ENCODE data around the gene SLC34A3.

SLC34A3 gene

DNA sequence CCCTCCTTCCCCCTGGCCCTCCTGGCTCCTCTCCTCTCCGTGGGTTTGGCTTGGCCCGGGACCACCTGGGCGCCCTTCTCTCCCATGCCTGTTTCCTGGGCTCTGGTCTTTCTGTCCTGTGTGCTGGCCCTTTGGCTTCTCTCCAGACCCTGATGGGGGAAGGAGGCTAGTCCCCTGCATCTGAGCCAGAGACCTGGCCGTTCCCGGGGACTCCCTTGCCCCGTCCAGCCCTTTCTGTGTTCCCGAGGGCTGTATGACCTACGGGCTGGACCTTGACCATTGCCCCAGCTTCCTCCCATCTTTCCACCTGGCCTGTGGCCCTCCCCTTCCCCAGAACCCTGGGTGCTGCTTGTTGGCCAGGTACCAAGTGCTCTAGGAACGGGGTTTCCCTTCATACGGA lies 32.8 kb downstream of the SLC34A3 start:
- no peak for DNase-seq

DNA sequence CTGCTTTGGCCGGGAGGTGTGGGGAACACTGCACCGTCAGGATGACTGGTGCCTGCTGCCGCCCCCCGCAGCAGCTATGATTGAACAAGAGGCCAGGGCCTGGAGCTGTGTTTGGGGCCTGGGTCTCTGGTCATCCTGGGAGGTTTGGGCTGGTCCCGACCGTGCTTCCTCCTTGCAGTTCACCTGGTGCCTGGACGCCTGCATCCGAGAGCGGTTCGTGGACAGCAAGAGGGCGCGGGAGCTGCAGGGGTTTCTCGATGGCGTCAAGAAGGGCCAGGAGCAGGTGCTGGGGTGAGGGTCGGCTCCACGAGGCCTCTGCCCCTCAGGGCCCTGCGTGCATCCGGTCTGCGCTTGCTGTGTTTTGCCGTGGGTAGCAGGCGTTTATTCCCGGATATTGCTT lies 33.4 kb downstream of the SLC34A3 start:
- DNase-seq = no peak

DNA sequence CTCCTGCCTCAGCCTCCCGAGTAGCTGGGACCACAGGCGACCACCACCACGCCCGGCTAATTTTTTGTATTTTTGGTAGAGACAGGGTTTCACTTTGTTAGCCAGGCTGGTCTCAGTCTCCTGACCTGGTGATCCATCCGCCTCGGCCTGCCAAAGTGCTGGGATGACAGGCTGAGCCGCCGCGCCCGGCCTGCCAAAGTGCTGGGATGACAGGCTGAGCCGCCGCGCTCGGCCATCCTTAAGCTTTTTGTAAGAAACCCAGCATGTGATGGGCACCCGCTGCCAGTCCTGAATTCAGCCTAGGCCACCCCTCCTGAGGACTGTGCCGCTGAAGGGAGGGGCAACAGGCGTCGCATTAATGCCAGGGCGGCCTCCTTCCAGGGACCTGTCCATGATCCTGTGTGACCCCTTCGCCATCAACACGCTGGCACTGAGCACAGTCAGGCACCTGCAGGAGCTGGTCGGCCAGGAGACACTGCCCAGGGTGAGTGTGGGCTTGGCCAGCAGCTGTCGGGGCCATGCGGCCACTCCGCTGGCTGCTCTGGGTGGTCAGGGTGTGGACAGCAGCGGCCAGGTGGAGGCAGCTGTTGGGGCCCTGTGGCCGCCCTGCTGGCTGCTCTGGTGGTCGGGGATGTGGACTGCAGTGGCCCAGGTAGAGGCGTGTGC lies 34.9 kb downstream of the SLC34A3 start:
- DNase-seq = no peak

DNA sequence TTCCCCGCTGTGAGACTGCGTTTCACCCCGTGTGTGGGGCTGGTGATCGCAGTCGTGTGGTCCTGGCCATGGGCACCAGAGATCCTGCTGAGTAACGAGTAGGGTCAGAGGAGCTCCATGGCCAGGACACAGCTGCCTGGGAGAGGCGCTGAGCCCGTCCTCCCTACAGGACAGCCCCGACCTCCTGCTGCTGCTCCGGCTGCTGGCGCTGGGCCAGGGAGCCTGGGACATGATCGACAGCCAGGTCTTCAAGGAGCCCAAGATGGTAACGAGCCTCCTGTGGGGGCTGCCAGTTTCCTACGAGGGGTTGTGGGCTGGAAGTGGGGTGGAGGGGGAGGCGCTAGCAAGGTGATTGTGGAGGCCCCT lies 35.4 kb downstream of the SLC34A3 start:
- no peak for DNase-seq

DNA sequence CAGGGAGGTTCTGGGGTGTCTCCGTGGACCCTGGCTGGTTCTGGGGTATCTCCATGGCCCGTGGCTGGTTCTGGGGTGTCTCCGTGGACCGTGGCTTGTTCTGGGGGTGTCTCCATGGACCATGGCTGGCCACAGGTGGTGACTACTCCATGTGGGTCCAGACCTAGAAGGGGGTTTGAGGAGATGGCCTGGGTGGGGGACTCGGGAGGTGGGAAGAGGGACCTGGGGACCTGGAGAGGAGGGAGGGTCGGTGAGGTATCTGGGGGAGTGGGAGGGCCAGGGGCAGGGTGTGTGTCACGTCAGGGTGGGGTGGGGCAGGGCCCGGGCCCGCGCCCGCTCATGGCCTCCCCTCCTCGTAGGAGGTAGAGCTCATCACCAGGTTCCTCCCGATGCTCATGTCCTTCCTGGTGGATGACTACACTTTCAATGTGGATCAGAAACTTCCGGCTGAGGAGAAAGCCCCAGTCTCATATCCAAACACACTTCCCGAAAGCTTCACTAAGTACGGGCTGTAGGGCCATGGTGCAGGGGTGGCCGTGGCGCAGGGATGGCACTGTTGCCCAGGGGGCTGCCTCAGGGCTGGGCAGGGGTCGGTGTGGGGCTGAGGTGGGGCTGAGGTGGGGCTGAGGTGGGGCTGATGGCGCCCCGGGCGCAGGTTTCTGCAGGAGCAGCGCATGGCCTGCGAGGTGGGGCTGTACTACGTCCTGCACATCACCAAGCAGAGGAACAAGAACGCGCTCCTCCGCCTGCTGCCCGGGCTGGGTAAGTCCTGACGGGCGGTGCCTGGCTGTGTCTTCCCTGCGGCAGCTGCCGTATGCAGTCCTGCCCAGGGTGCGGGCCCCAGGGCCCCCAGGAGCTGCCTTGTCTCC lies 36.1 kb downstream of the SLC34A3 start:
- no peak for DNase-seq

DNA sequence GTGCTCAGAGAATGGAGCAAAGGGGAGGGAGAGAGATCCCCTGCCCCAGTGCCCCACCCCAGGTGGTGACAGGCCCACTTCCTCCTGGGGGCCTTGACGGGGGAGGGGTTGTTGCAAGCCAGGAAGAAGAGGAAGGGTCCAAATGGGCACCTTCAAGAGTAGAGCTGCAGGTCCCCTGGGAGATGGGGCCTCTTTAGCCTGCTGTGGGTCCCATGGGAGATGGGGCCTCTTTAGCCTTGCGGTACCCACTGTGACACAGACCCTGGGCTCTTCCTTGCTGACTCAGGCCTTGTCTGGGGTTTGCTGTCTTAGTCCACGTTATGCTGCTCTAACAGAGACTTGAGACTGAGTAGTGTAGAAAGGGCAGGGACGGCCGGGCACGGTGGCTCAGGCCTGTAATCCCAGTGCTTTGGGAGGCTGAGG lies 37.2 kb downstream of the SLC34A3 start:
- no peak for DNase-seq

DNA sequence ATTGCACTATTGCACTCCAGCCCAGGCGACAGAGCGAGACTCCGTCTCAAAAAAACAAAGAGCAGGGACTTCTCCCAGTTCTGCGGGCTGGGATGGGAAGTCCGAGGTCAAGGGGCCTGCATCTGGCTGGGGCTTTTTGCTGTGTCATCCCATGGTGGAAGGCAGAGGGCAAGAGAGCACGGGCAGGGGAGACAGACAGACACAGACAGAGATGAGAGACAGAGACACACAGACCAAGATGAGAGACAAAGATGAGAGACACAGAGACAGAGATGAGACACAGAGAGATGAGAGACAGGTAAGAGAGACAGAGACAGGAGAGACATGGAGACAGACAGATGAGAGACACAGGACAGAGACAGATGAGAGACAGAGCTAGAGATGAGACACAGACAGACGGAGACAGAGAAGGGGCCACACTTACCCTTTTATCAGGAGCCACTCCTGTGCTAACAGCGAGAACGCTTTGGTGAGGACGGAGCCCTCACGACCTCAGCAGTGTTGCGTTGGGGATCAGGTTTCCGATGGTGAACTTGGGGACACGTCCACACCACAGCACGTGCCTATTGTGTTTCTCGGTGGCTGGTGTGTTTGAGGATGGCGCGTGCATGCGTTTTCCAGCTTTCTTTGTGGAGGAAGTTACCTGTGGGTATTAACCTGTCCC lies 38.0 kb downstream of the SLC34A3 start:
- no peak for DNase-seq

DNA sequence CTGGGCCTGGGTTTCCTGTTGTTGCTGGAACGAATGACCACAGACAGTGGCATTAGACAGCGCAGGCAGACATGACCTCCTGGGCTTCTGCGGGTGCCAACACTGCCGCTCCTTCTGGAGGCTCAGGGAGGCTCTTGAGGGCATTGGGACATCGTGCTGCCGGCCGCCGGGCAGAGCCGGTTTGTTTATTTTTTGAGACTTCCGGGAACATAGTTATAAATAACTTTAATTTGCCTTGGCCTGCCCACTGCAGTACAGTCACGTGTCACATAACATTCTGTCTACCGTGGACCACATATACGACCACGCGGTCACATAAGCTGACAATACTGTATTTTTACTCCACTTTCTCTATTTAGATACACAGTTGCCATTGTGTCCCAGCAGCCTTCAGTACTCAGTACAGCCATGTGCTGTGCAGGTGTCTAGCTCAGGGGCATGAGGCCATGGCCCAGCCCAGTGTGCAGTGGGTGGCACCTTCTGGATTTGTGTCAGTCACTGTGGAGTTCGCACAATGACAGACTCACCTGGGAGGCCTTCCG lies 38.6 kb downstream of the SLC34A3 start:
- DNase-seq = no peak

DNA sequence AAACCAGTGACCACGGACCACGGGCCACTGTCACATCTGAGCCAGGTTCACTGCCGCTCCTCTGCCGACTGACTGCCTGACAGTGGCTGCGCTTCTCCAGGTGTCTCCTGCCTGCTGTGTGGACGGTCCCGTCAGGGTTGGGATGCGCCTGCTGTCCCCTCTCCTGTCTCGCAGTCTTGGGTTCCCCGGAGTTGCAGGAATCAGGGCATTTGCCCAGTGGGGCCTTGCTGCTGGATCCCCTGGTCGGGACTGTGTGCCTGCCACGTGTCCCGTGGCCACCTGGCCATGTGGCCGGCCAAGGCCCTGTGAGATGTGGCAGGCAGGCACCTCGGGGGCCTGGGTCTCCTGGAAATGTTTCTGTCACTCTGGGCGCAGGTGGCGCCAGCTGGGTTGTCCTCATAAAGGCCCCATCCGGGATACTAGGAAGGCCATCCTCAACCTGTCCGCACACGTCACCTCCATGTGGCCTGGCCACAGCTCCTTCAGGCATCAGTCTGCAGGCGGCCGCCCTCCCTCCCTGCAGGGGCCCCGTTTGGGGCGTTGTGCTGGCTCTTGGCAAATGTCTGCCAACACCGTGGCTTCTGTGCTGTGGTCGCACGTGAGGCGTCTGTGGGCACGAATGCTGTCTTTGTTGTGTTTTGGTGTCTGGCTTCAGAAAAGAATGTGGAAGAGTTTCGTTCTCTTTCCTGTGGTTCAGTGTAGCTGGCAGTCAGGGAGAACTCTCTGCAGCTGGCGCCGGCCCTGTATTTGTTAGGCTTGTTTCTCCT lies 40.4 kb downstream of the SLC34A3 start:
- no peak for DNase-seq

DNA sequence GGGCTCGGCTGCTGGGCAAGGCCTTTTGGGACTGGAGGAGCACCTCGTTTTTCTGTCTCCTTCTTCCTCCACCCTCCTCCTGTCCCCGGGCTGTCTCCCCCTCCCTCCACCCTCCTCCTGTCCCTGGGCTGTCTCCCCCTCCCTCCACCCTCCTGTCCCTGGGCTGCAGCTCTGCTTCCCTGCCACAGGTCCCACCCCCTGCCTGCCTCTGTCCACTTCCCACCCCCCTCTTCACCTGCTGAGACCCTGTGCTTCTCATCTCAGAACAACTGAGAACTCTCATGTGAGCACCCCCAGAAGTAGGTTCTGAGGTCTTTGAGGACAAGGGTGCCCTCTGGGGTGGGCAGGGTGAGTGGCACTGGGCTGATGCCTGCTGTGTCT lies 41.0 kb downstream of the SLC34A3 start:
- DNase-seq = no peak

DNA sequence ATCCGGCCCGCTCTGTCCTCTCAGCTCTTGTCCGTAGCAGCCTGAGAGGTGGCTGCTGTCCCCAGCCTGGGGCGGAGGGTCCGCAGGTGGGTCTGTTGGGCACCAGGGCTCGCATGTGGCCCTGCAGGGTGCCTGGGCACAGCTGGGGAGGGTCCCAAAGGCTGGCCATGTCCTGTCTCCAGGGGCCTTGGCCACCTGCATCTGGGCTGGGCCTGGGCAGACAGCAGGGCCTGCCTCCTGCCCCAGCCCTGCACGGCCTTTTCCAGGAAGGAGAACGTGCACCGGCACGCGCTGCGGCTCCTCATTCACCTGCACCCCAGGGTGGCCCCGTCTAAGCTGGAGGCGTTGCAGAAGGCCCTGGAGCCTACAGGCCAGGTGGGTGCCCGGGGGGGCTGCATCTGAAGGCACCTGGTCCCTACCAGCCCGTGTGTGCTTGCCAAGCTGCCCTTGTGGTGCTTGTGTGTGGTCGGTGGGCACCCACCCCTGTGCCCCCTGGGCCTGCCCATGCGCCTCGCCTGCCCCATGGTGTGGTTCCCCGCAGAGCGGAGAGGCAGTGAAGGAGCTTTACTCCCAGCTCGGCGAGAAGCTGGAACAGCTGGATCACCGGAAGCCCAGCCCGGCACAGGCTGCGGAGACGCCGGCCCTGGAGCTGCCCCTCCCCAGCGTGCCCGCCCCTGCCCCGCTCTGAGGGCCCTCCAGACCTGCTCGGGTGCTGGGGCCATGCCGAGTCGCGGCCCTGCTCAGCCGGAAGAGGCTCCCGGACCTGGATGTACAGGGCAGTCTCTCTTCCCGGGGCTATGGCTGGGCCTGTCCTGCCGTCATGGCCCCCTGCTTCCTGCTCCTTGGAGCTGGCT lies 41.8 kb downstream of the SLC34A3 start:
- DNase-seq = no peak

DNA sequence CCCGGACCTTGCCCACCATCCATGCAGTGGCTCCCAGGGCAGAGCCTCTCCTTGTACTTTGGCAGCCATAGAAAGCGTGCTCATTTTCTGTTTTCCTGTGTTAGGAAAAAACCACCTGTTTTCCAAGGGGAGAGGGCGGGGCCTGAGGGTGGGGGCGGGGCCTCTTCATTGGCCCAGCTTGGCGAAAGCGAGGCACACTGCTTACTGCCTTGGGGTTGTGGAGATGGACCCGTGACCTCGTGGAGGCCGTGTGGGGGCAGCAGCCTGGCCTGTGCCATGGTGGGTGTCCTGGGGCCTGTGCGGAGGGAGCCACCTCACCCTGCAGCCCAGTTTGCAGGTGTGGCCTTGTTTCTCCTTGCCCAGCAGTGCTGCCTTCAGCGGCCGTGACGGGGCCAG lies 42.4 kb downstream of the SLC34A3 start:
- DNase-seq = no peak

DNA sequence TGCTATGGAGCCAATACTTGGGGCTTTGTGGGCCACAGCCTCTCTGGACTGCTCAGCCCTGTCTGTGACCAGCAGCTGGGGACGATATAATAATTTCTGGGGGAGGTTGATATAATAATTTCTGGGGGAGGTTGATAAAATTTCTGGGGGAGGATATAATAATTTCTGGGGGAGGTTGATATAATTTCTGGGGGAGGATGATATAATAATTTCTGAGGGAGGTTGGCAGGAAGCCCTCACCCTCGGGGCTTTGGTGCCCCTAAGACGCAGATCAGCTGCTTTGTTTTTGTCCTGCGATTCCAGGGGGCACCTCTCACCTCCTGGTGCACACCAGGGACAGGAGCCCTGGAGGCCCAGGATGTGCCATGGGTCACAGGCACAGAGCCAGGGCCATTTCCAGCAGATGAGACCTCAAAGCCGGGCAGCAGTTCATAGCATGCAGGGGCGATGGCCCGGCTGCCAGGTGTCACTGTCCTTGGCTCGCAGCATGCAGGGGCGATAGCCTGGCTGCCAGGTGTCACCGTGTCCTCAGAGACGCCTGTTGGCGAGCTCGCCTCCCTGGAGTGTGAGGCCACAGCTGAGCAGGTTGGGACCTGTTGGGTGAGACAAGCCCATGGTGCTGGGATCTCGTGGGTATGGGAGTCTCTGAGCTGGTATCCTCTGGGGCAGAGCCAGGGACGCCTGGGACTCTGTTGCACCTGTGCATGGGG lies 43.1 kb downstream of the SLC34A3 start:
- no peak for DNase-seq

DNA sequence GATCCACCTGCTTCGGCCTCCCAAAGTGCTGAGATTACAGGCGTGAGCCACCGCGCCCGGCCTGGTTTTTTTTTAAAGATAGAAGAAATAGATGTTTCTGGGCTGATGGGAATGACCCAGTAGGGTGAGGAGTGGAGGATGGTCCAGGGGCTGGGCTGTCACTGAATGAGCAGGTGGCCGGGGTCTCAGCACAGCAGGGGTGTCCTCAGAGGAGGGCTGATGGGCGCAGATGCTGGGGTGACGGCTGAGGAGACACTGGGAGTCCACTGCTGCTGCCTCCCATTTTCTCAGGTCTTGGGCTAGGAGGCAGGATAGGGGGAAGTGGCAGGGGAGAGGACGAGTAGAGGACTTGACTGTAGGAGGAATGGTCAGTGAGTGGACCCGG lies 44.5 kb downstream of the SLC34A3 start:
- DNase-seq = no peak

DNA sequence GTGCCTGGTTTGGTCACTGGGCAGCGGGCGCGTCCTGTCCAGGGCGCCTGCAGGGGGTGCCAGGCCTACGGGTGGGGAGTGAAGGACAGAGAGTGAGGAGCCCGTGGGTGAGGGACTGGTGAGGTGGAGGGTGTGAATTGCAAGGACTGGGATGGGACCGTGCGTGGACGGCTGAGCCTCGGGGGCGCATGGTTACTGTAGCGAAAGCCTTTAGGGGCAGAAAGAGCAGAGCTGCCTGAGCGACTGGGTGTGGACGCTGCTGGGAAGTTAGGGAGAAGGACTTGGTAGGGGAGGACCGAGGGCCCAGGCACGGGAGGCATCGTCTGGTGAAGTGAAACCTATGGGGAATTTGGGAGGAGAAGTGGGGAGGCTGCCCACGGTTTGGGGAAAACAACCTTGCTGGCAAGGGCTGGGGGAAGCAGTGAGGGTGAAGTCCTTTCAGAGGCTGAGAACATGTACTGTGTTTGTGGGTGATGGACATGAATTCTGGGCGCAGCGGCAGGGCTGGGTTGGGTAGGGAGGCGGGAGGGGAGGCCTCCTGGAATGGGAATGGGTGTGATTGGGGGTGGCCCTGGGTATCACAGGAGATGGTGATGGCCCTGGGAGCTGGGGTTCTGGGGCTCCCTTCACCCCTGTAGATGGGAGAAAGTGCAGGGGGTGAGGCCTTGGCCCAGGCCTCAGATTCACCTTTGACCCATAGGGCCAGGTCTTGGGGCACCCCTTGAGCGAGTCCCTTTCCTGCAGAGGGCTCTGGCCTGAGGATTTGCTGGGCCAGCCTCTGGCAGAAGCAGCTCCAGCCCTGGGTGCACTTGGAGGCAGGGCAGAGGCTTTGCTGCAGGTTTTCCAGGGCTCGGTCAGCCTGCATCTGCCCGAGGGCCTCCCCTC lies 45.1 kb downstream of the SLC34A3 start:
- DNase-seq = no peak

DNA sequence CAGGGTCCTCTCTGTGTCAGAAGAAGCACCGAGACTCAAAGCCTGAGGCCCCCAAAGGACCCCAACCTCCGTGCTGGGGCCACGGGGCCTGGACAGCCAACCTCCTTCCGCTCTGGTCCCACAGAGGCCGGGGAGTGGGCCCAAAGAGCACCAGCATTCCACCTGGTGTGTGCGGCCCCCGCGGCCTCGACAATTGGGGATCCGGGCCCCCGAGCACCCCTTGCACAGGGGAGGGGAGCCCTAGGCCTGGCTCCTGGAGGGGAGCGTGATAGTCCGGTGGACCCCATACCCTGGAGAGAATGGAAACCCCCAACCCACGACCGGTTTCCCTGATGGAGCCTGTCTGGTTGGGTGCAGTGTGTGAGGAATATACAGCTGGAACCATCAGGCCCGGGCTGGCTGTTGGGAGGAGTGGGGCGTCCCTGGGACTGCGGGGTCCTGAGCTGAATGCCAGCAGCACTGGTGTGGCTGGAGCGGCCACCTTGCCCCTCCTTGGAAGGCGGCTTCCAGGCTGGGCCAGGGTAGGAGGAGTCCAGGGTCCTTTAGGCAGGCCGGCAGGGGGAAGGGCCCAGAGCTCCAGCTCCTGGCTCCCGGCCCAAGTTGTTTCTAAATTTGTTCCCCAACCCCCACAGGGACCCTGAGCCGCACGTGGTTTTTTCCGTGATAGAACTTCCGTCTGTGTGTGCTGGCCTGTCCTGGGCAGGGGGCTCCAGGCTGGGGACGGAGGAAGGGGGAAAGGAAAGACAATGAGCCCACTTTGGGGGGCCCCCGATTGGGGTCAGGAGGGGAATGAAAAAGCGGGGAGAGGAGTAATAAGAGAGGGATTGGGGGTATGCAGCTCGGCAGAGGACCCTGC lies 46.0 kb downstream of the SLC34A3 start:
- DNase-seq = no peak

DNA sequence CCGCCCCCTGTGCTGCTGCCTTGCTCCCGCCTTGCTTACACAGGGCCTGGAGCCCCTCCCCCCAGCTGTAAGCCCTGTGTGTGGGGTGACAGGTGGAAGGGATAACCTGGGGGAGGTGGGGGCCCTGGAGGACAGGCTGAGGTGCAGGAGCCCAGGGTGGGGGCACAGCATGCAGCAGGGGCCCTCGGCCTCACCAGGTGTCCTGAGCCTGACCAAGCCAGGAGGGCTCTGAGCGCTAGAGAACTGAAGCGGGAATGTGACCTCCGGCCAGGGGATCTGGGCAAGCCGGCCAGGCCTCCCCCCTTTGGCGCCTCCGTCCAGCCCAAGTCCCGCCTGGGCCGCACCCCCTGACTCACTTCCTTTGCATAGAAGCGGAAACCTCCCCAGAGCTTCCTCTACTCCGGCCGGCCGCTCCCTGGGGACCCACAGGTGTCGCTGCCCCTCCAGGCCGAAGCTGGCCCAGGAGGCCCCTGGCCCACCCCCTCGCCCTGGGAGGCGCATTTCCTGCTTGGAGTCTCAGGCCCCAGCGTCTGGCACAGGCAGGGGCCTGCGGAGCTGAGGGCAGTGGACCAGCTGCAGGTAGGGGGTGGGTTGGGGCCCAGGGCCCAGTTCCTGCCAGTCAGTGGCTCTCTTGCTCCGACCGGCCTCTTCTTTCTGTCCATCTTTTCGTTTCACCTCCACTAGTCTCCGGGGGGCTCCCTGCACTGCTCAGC lies 46.8 kb downstream of the SLC34A3 start, which contains the start of gene TOR4A:
TOR4A (plus strand) TSS at position 398 of the 713 bp plus-strand sequence. CDS start 964 bp downstream, outside the sequence.
- DNase-seq = no peak

DNA sequence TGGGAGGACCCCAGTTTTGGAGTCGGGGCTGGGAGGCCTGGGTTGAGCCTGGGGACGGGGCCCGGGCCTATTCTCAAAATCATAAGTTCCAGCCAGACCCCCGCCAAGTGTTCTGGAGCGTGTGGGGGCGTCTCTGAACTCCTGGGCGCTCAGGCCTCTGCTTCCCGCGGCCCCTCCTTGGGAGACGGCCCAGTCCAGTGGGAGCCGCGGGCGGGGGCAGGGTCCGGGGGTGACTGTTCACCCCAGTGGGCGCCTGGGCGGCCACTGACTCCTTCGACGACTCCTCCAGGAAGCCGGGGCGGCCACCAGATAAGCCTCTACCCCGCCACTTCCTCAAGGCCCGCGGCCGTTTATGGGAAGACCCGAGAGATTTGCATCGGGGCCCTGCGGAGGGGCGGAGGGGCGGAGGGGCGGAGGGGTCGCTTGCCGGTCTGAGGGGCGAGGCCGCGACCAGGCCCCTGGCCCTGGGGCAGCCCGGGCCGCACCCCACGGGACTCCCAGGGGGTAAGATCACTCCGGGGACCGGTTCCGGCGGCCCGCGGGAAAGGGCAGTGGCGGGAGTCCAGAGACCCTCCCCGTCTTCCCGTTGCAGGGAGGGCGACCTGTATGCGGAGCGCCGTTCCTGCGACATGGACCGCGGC lies 47.5 kb downstream of the SLC34A3 start:
- no peak for DNase-seq

Measured in NCI-H1436 (cell line).